ENCODE results near the gene LRBA.

The LRBA gene

GRCh38 chr4:150573534-150573933 lies 441.6 kb downstream of the LRBA start:
- Histone ChIP-seq H2AK5ac (ENCODE audit: low read length, severe bottlenecking) (no peak overlapping the region), H2BK5ac (ENCODE audit: low read depth, low read length, poor library complexity, severe bottlenecking) (no peak overlapping the region), H3K79me1 (replicated peaks; ENCODE audit: low read length, poor library complexity, severe bottlenecking) (peaks cover 6% of the 10 kb centered on the region), H3K4me3 (ENCODE audit: insufficient read depth in 1 of 2, low read depth in 1 of 2, low read length in 2 of 2) (no peak overlapping the region), H3K36me3 (ENCODE audit: control insufficient read depth in 1 of 2, insufficient read depth in 2 of 2, low read depth in 1 of 2, low read length in 2 of 2) (no peaks in the 10 kb centered on the region), H4K91ac (ENCODE audit: low read length) (no peak overlapping the region), H3K4me2 (ENCODE audit: low read length, poor library complexity, severe bottlenecking) (no peak overlapping the region), H3K27ac (ENCODE audit: low read length, poor library complexity, severe bottlenecking) (no peak overlapping the region), H3K23ac (ENCODE audit: low read length in 2 of 2) (no peak overlapping the region), H3K27me3 (ENCODE audit: control insufficient read depth in 1 of 2, insufficient read depth in 1 of 2, low read length in 2 of 2) (no peaks in the 10 kb centered on the region), H2BK120ac (ENCODE audit: low read depth, low read length) (no peak overlapping the region), H3K4ac (ENCODE audit: low read depth in 1 of 2, low read length in 2 of 2) (no peak overlapping the region), H4K8ac (ENCODE audit: low read length) (no peak overlapping the region), H3K9ac (ENCODE audit: low read length) (no peak overlapping the region), H2BK15ac (ENCODE audit: low read depth, poor library complexity, severe bottlenecking) (no peak overlapping the region), H3K9me3 (ENCODE audit: control insufficient read depth, low read length) (no peaks in the 10 kb centered on the region), H2AFZ (ENCODE audit: low read depth, low read length) (no peak overlapping the region), H2BK12ac (ENCODE audit: low read length in 2 of 2) (no peak overlapping the region), H3K4me1 (ENCODE audit: control insufficient read depth, insufficient read depth, low read depth, low read length) (peaks cover 2% of the 10 kb centered on the region), H3K14ac (ENCODE audit: low read length in 2 of 2) (no peak overlapping the region), H3K18ac (ENCODE audit: low read depth in 1 of 2, low read length in 2 of 2) (no peak overlapping the region)
- peak; percentile 36 for DNase-seq
- no CpG with 5 or more reads among the region's 1 CpG for whole genome bisulfite sequencing

GRCh38 chr4:150572704-150573504 lies 442.2 kb downstream of the LRBA start:
- H2BK15ac ChIP-seq (ENCODE audit: low read depth, poor library complexity, severe bottlenecking): no peak overlapping the region

GRCh38 chr4:150570862-150571261 lies 444.2 kb downstream of the LRBA start:
- Histone ChIP-seq H3K4me2 (ENCODE audit: low read length, poor library complexity, severe bottlenecking) (no peak overlapping the region), H3K9me3 (ENCODE audit: control insufficient read depth, low read length) (no peaks in the 10 kb centered on the region), H3K79me1 (replicated peaks; ENCODE audit: low read length, poor library complexity, severe bottlenecking) (peaks cover 6% of the 10 kb centered on the region), H3K27ac (ENCODE audit: low read length, poor library complexity, severe bottlenecking) (no peak overlapping the region), H3K4me1 (ENCODE audit: control insufficient read depth, insufficient read depth, low read depth, low read length) (peaks cover 2% of the 10 kb centered on the region), H3K9ac (ENCODE audit: low read length) (no peak overlapping the region), H3K27me3 (ENCODE audit: control insufficient read depth in 1 of 2, insufficient read depth in 1 of 2, low read length in 2 of 2) (no peaks in the 10 kb centered on the region), H2BK120ac (ENCODE audit: low read depth, low read length) (no peak overlapping the region), H3K23ac (ENCODE audit: low read length in 2 of 2) (no peak overlapping the region), H2AFZ (ENCODE audit: low read depth, low read length) (no peak overlapping the region), H3K4me3 (ENCODE audit: insufficient read depth in 1 of 2, low read depth in 1 of 2, low read length in 2 of 2) (no peak overlapping the region), H2AK5ac (ENCODE audit: low read length, severe bottlenecking) (no peak overlapping the region), H3K14ac (ENCODE audit: low read length in 2 of 2) (no peak overlapping the region), H4K91ac (ENCODE audit: low read length) (no peak overlapping the region), H4K8ac (ENCODE audit: low read length) (no peak overlapping the region), H2BK12ac (ENCODE audit: low read length in 2 of 2) (no peak overlapping the region), H3K36me3 (ENCODE audit: control insufficient read depth in 1 of 2, insufficient read depth in 2 of 2, low read depth in 1 of 2, low read length in 2 of 2) (no peaks in the 10 kb centered on the region), H3K4ac (ENCODE audit: low read depth in 1 of 2, low read length in 2 of 2) (no peak overlapping the region), H2BK15ac (ENCODE audit: low read depth, poor library complexity, severe bottlenecking) (no peak overlapping the region), H3K18ac (ENCODE audit: low read depth in 1 of 2, low read length in 2 of 2) (no peak overlapping the region), H2BK5ac (ENCODE audit: low read depth, low read length, poor library complexity, severe bottlenecking) (no peak overlapping the region)
- WGBS: no CpG with 5 or more reads among the region's 1 CpG
- DNase-seq: no peak

More at GRCh38 chr4:150572704-150573504, 442.2 kb downstream of the LRBA start:
- Histone ChIP-seq H3K79me1 (replicated peaks; ENCODE audit: low read length, poor library complexity, severe bottlenecking) (peaks cover 6% of the 10 kb centered on the region), H3K18ac (ENCODE audit: low read depth in 1 of 2, low read length in 2 of 2) (no peak overlapping the region), H2BK12ac (ENCODE audit: low read length in 2 of 2) (peak overlapping the region in 1 of 2 experiments; percentile 73), H3K4me3 (ENCODE audit: insufficient read depth in 1 of 2, low read depth in 1 of 2, low read length in 2 of 2) (no peak overlapping the region), H2BK120ac (ENCODE audit: low read depth, low read length) (no peak overlapping the region), H3K27me3 (ENCODE audit: control insufficient read depth in 1 of 2, insufficient read depth in 1 of 2, low read length in 2 of 2) (no peaks in the 10 kb centered on the region), H3K9me3 (ENCODE audit: control insufficient read depth, low read length) (no peaks in the 10 kb centered on the region), H4K8ac (ENCODE audit: low read length) (no peak overlapping the region), H3K4ac (ENCODE audit: low read depth in 1 of 2, low read length in 2 of 2) (no peak overlapping the region), H3K4me1 (ENCODE audit: control insufficient read depth, insufficient read depth, low read depth, low read length) (peaks cover 2% of the 10 kb centered on the region), H3K23ac (ENCODE audit: low read length in 2 of 2) (no peak overlapping the region), H2AK5ac (ENCODE audit: low read length, severe bottlenecking) (no peak overlapping the region), H3K9ac (ENCODE audit: low read length) (no peak overlapping the region), H4K91ac (ENCODE audit: low read length) (no peak overlapping the region), H2AFZ (ENCODE audit: low read depth, low read length) (no peak overlapping the region), H3K36me3 (ENCODE audit: control insufficient read depth in 1 of 2, insufficient read depth in 2 of 2, low read depth in 1 of 2, low read length in 2 of 2) (no peaks in the 10 kb centered on the region), H3K14ac (ENCODE audit: low read length in 2 of 2) (no peak overlapping the region), H3K4me2 (ENCODE audit: low read length, poor library complexity, severe bottlenecking) (no peak overlapping the region), H3K27ac (ENCODE audit: low read length, poor library complexity, severe bottlenecking) (no peak overlapping the region), H2BK5ac (ENCODE audit: low read depth, low read length, poor library complexity, severe bottlenecking) (no peak overlapping the region)
- 50% methylated on average over 3 of the region's 5 CpGs for WGBS
- no peak for DNase-seq

- Histone ChIP-seq H3K36me3 (ENCODE audit: control insufficient read depth in 1 of 2, insufficient read depth in 2 of 2, low read depth in 1 of 2, low read length in 2 of 2) (no peaks in the 10 kb centered on the region), H2AFZ (ENCODE audit: low read depth, low read length) (no peak overlapping the region), H3K27ac (ENCODE audit: low read length, poor library complexity, severe bottlenecking) (no peak overlapping the region), H2BK120ac (ENCODE audit: low read depth, low read length) (no peak overlapping the region), H3K14ac (ENCODE audit: low read length in 2 of 2) (no peak overlapping the region), H2BK15ac (ENCODE audit: low read depth, poor library complexity, severe bottlenecking) (no peak overlapping the region), H2AK5ac (ENCODE audit: low read length, severe bottlenecking) (no peak overlapping the region), H3K27me3 (ENCODE audit: control insufficient read depth in 1 of 2, insufficient read depth in 1 of 2, low read length in 2 of 2) (no peaks in the 10 kb centered on the region), H3K9ac (ENCODE audit: low read length) (no peak overlapping the region), H3K4me1 (ENCODE audit: control insufficient read depth, insufficient read depth, low read depth, low read length) (peaks cover 2% of the 10 kb centered on the region), H3K18ac (ENCODE audit: low read depth in 1 of 2, low read length in 2 of 2) (no peak overlapping the region), H3K4ac (ENCODE audit: low read depth in 1 of 2, low read length in 2 of 2) (no peak overlapping the region), H2BK5ac (ENCODE audit: low read depth, low read length, poor library complexity, severe bottlenecking) (no peak overlapping the region), H3K9me3 (ENCODE audit: control insufficient read depth, low read length) (peaks cover 2% of the 10 kb centered on the region), H3K79me1 (replicated peaks; ENCODE audit: low read length, poor library complexity, severe bottlenecking) (peaks cover 8% of the 10 kb centered on the region), H4K8ac (ENCODE audit: low read length) (no peak overlapping the region), H2BK12ac (ENCODE audit: low read length in 2 of 2) (no peak overlapping the region), H3K4me3 (ENCODE audit: insufficient read depth in 1 of 2, low read depth in 1 of 2, low read length in 2 of 2) (no peak overlapping the region), H4K91ac (ENCODE audit: low read length) (no peak overlapping the region), H3K23ac (ENCODE audit: low read length in 2 of 2) (no peak overlapping the region), H3K4me2 (ENCODE audit: low read length, poor library complexity, severe bottlenecking) (no peak overlapping the region)
- DNase-seq: no peak
- WGBS: 93% methylated on average over 4 of the region's 4 CpGs
Observed at GRCh38 chr4:150569998-150570535, 445.0 kb downstream of the LRBA start.
